ENCODE data around the gene CEP83.
"Not testable (repeated sequence)": the region's sequence is repeated elsewhere in the genome, so short reads cannot be mapped to it uniquely, and the experiment has no call there.

CEP83 gene

GRCh38 chr12:94418517-94418916 is 41.1 kb downstream of the CEP83 start:
- Mint-ChIP-seq H3K36me3 (peaks cover 35% of the 10 kb centered on the region), H3K27ac (no peak overlapping the region), H3K4me1 (peaks cover 4% of the 10 kb centered on the region), H3K9me3 (peaks cover 11% of the 10 kb centered on the region), H3K4me3 (no peak overlapping the region), H3K27me3 (no peaks in the 10 kb centered on the region)

DNA sequence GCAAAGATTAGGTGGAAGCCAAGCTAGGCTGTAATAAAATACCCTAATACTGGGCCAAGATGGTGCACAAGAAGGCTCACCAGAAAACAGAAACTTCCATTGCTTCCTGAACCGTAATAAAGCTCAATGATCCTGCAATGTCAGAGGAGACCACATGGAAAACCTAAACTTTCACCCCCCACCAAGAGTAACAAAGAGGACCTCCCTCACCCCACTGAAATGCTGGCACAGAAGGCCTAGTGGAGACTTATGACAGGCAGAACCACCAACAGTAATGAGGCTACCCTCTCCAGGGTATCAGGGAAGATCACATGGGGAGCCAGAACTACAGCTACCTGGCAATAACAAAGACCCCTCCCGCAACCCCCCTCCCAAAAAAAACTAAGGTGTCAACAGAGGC is 43.1 kb downstream of the CEP83 start:
- no peak overlapping the region for H3K4me3 Mint-ChIP-seq
- no peaks in the 10 kb centered on the region for H3K27me3 Mint-ChIP-seq
- H3K4me1 Mint-ChIP-seq = peaks cover 4% of the 10 kb centered on the region
- peaks cover 11% of the 10 kb centered on the region for H3K9me3 Mint-ChIP-seq
- peaks cover 30% of the 10 kb centered on the region for H3K36me3 Mint-ChIP-seq
- no peak overlapping the region for H3K27ac Mint-ChIP-seq

- H3K4me3 Mint-ChIP-seq = no peak overlapping the region
- H3K27me3 Mint-ChIP-seq = no peaks in the 10 kb centered on the region
- H3K4me1 Mint-ChIP-seq = peaks cover 4% of the 10 kb centered on the region
- peaks cover 28% of the 10 kb centered on the region for H3K36me3 Mint-ChIP-seq
- no peak overlapping the region for H3K27ac Mint-ChIP-seq
- H3K9me3 Mint-ChIP-seq = peaks cover 11% of the 10 kb centered on the region
Observed at GRCh38 chr12:94415066-94415465, 44.6 kb downstream of the CEP83 start.

DNA sequence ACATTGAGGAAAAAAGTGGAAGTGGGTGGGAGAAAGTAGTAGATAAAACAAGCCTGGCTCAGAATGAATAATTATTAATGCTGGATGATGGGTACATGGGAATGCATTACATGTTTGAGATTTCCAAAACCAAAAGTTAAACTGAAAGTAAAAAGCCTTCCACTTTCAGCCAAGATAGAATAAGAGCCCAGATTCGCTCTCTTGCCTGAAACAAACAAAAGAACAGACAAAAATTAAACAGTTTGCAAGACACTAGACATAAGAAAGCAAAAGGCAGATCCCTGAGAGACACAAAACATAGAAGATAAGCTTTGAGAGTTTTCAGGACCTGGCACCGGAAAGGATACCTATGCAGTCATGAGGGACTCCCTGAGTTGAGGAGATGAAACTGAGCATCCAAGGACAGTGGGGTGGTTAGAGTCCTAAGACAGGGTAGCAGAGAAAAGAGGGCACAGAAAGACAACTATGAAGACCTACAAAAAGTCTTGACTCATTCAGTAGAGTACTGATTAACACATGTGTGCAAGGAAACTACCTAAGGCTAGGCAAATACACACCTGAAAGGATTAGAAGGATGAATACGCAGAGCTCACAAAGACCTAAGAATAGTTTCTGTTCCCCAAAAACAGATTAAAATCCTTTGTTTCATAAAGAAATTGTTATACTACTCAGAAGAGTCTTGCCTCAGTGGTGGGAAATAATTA is 54.1 kb downstream of the CEP83 start:
- Mint-ChIP-seq H3K4me3 (no peak overlapping the region), H3K27ac (no peak overlapping the region)

DNA sequence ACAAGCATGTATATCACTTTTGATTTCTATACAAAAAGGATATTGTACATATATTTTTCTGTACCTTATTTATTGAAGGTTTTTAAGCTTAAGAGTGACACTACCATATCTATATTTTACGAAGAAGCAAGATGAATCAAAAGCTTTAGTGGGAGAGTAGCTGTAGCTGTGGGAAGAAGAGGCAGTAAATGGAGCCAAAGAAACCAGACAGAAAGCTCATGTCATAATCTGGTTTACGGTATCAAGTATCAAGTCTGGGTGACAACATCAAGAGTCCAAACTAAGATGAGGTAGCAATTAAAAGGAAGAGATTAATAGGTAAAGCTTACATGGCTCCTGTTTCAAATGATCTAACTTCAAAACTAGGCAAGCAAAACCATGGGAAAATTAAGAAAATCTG is 54.8 kb downstream of the CEP83 start:
- Mint-ChIP-seq H3K36me3 (peaks cover 38% of the 10 kb centered on the region), H3K27me3 (no peaks in the 10 kb centered on the region), H3K4me3 (no peak overlapping the region), H3K27ac (peak overlapping the region; percentile 3), H3K4me1 (peaks cover 17% of the 10 kb centered on the region), H3K9me3 (no peaks in the 10 kb centered on the region)

More for the DNA sequence above, 54.1 kb downstream of the CEP83 start:
- no peaks in the 10 kb centered on the region for H3K27me3 Mint-ChIP-seq
- no peaks in the 10 kb centered on the region for H3K9me3 Mint-ChIP-seq
- H3K4me1 Mint-ChIP-seq = peaks cover 17% of the 10 kb centered on the region
- peaks cover 32% of the 10 kb centered on the region for H3K36me3 Mint-ChIP-seq

- no peaks in the 10 kb centered on the region for H3K9me3 Mint-ChIP-seq
- peaks cover 16% of the 10 kb centered on the region for H3K4me1 Mint-ChIP-seq
- peaks cover 50% of the 10 kb centered on the region for H3K36me3 Mint-ChIP-seq
- no peak overlapping the region for H3K27ac Mint-ChIP-seq
- no peaks in the 10 kb centered on the region for H3K27me3 Mint-ChIP-seq
- no peak overlapping the region for H3K4me3 Mint-ChIP-seq
Observed at GRCh38 chr12:94401326-94401725, 58.3 kb downstream of the CEP83 start.

- H3K9me3 Mint-ChIP-seq, H3K4me3 Mint-ChIP-seq, H3K27ac Mint-ChIP-seq, H3K4me1 Mint-ChIP-seq, H3K27me3 Mint-ChIP-seq: not testable (repeated sequence)
- peaks cover 52% of the 10 kb centered on the region for H3K36me3 Mint-ChIP-seq
Observed at GRCh38 chr12:94398685-94399084, 61.0 kb downstream of the CEP83 start.

DNA sequence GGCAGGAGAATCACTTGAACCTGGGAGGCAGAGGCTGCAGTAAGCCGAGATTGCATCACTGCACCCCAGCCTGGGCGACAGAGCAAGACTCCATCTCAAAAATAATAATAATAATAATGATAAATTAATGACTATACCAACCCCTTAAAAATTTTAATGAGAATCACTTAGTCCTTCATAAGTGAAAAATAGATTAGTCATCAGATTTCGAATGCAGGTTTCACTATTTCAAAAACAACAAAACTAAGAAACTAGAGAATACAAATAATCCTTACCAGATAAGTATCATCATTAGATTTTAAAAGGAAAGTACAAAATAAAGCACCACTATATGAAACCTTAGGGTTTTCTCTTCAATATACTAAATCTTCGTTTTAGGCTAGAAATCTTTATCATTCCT is 62.3 kb downstream of the CEP83 start:
- peaks cover under 1% of the 10 kb centered on the region for H3K9me3 Mint-ChIP-seq
- no peaks in the 10 kb centered on the region for H3K27me3 Mint-ChIP-seq
- H3K4me1 Mint-ChIP-seq = no peaks in the 10 kb centered on the region
- peaks cover 54% of the 10 kb centered on the region for H3K36me3 Mint-ChIP-seq
- no peak overlapping the region for H3K27ac Mint-ChIP-seq
- no peak overlapping the region for H3K4me3 Mint-ChIP-seq

GRCh38 chr12:94396014-94396413 is 63.7 kb downstream of the CEP83 start:
- H3K4me3 Mint-ChIP-seq, H3K4me1 Mint-ChIP-seq, H3K27ac Mint-ChIP-seq, H3K27me3 Mint-ChIP-seq, H3K9me3 Mint-ChIP-seq: not testable (repeated sequence)
- H3K36me3 Mint-ChIP-seq = peaks cover 57% of the 10 kb centered on the region

- H3K27me3 Mint-ChIP-seq = no peaks in the 10 kb centered on the region
- peaks cover 59% of the 10 kb centered on the region for H3K36me3 Mint-ChIP-seq
- H3K4me3 Mint-ChIP-seq = no peak overlapping the region
- H3K27ac Mint-ChIP-seq = no peak overlapping the region
- H3K9me3 Mint-ChIP-seq = peaks cover 6% of the 10 kb centered on the region
- H3K4me1 Mint-ChIP-seq = no peaks in the 10 kb centered on the region
Observed at GRCh38 chr12:94390130-94390485, 69.6 kb downstream of the CEP83 start.

DNA sequence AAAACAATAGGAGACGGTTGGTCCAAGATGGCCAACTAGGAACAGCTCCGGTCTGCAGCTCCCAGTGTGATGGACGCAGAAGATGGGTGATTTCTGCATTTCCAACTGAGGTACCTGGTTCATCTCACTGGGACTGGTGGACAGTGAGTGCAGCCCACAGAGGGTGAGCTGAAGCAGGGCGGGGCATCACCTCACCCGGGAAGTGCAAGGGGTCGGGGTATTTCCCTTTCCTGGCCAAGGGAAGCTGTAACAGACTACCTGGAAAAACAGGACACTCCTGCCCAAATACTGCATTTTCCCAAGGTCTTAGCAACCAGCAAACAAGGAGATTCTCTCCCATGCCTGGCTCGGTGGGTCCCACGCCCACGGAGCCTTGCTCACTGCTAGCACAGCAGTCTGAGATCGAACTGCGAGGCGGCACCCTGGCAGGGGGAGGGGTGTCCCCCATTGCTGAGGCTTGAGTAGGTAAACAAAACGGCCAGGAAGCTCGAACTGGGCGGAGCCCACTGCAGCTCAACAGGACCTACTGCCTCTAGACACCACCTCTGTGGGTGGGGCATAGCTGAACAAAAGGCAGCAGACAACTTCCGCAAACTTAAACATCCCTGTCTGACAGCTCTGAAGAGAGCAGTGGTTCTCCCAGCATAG is 70.1 kb downstream of the CEP83 start:
- peaks cover 60% of the 10 kb centered on the region for H3K36me3 Mint-ChIP-seq
- H3K4me3 Mint-ChIP-seq, H3K4me1 Mint-ChIP-seq, H3K27ac Mint-ChIP-seq, H3K27me3 Mint-ChIP-seq: not testable (repeated sequence)
- H3K9me3 Mint-ChIP-seq = peaks cover 11% of the 10 kb centered on the region

GRCh38 chr12:94386422-94386821 is 73.2 kb downstream of the CEP83 start:
- peaks cover 15% of the 10 kb centered on the region for H3K9me3 Mint-ChIP-seq
- H3K4me3 Mint-ChIP-seq = no peak overlapping the region
- H3K27me3 Mint-ChIP-seq = no peaks in the 10 kb centered on the region
- peaks cover 55% of the 10 kb centered on the region for H3K36me3 Mint-ChIP-seq
- peaks cover 9% of the 10 kb centered on the region for H3K4me1 Mint-ChIP-seq
- no peak overlapping the region for H3K27ac Mint-ChIP-seq

DNA sequence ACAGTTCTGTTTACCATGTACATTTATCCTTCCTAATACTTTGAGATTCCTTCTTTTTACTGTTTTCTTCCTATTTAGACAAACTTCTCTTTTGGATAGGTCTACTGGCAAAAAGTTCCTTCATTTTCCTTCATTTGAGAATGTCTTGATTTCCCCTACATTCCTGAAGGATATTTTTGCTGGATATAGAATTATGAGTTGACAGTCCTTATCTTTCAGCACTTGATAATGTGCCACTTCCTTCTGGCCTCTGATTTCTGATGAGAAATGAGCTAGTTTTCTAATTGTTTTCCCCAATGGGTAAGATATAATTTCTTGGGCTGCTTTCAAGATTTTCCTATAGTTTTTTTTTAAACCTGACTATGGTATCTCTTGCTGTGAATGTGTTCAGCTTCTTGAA is 75.6 kb downstream of the CEP83 start:
- Mint-ChIP-seq H3K4me3 (no peak overlapping the region), H3K4me1 (peaks cover 20% of the 10 kb centered on the region), H3K9me3 (peaks cover 15% of the 10 kb centered on the region), H3K27me3 (no peaks in the 10 kb centered on the region), H3K36me3 (peaks cover 45% of the 10 kb centered on the region), H3K27ac (no peak overlapping the region)

DNA sequence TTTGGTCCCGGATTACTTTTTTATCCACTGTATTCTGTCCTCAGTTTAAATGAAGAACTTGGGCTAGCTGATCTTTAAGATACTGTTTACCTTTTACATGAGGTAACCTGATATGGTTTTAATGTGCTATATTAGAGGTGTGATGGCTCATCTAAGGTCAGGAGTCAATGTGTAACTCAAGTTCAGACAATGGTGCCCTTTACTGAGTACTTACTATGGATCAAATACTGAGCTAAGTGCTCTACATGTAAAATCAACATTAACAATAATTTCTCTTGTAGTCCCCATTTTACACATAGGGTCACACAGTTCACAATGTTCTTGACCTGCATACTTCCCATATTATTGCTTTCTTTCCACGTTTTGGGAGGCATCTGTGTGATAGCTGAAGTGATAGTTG is 79.2 kb downstream of the CEP83 start:
- H3K27me3 Mint-ChIP-seq = no peaks in the 10 kb centered on the region
- H3K27ac Mint-ChIP-seq = peak overlapping the region; percentile 37
- H3K9me3 Mint-ChIP-seq = peaks cover 15% of the 10 kb centered on the region
- peaks cover 24% of the 10 kb centered on the region for H3K4me1 Mint-ChIP-seq
- H3K4me3 Mint-ChIP-seq = no peak overlapping the region
- peaks cover 40% of the 10 kb centered on the region for H3K36me3 Mint-ChIP-seq

DNA sequence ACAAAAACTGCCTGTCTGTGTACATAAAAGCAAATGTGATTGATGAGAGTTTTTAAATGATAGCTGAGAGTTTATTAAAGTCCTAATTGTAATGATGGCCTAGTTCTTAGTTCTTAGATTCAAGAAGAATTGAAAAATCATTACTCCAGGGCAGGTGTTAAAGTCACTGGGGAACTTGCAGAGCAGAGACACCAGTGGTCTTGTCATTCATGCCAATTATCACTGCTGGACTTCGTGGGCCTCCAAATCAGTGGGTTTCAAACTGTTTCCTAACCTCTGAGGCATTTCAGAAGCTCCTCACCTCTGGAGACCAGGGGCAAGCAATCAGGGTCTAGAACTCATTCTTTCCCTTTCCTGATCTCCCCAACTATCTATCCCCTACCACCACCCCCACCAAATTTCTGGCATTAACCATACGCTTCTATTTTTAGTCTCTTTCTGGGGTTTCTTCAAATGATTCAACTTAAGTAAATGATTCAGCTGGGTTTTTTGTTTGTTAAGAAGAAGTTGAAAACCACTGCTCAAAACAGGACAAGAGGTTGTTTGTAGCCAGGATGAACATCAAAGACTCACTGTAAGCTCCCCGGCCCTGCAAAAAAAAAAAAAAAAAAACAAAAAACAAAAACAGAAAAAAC is 80.1 kb downstream of the CEP83 start:
- H3K4me3 Mint-ChIP-seq = no peak overlapping the region
- peaks cover 22% of the 10 kb centered on the region for H3K4me1 Mint-ChIP-seq
- peaks cover 37% of the 10 kb centered on the region for H3K36me3 Mint-ChIP-seq
- H3K9me3 Mint-ChIP-seq = peaks cover 8% of the 10 kb centered on the region
- H3K27ac Mint-ChIP-seq = peak overlapping the region; percentile 8
- no peaks in the 10 kb centered on the region for H3K27me3 Mint-ChIP-seq

- Mint-ChIP-seq H3K4me1 (peaks cover 26% of the 10 kb centered on the region), H3K36me3 (peaks cover 25% of the 10 kb centered on the region), H3K4me3 (no peak overlapping the region), H3K27me3 (no peaks in the 10 kb centered on the region), H3K9me3 (no peaks in the 10 kb centered on the region), H3K27ac (no peak overlapping the region)
Observed at GRCh38 chr12:94377599-94377998, 82.1 kb downstream of the CEP83 start.

Measured in activated naive CD4-positive, alpha-beta T cell treated with anti-CD3 and anti-CD28 coated beads, Interleukin-2, amount 50 U/mL, for 24 hours (primary cell).